BJ (cell line): Measurements from ENCODE around the gene NUDT16L1. TPM values are rescaled to one million over a fixed set of nuclear protein-coding genes. Genes with fewer than 3 reads are reported as not detected.

Experiments
- CTCF ChIA-PET: fragments of 350-600 bp; formaldehyde crosslinking; extraction: SDS; loops from one replicate; lab custom pipeline; 2021; ENCODE audit warnings: antibody characterized with exemption, inconsistent platforms; lab: Yijun Ruan, JAX
- POLR2A ChIA-PET: fragments of 300-600 bp; sonication (Branson Sonifier 250); formaldehyde crosslinking; extraction: SDS; loops from one replicate; lab custom pipeline; 2021; ENCODE audit warnings: antibody characterized with exemption; lab: Charles Lee
- DNase-seq: peaks from one replicate; pipeline ENCODE4 v3.0.0-alpha.2; 2011; ENCODE audit warnings: low read depth
- H3K27me3 ChIP-seq: 2 replicates; pipeline ENCODE4 v1.6.0; 2011; ENCODE audit warnings: low read length; ENCODE audit not compliant: control insufficient read depth, insufficient read depth
- H3K36me3 ChIP-seq: 2 replicates; pipeline ENCODE4 v1.5.1; 2011; ENCODE audit warnings: low read length; ENCODE audit not compliant: control insufficient read depth, insufficient read depth
- H3K4me3 ChIP-seq: 2 replicates; pipeline ENCODE4 v1.5.1; 2011; ENCODE audit warnings: low read depth, mild to moderate bottlenecking, control low read depth, low read length
- CTCF ChIP-seq: IDR thresholded peaks from 2 replicates; pipeline ENCODE4 v1.5.1; 2011; ENCODE audit warnings: low read depth, mild to moderate bottlenecking, control low read depth, inconsistent platforms, low read length, moderate library complexity; ENCODE audit not compliant: insufficient read depth
- polyA plus RNA-seq: library from polyadenylated mRNA; depleted of rRNA; stranded (reverse); fragments of >200 nt; gene quantifications from 2 replicates; pipeline ENCODE4 v1.2.3, GENCODE V29; 2011

Gene NUDT16L1
- polyA plus RNA-seq, 1 experiment = 33.3 TPM

GRCh38 chr16:4689864-4690704 is 3.3 kb upstream of the NUDT16L1 start:
- TF ChIP-seq CTCF = no peak
- H3K4me3 ChIP-seq = no peak overlapping the region
- H3K27me3 ChIP-seq = no peaks in the 10 kb centered on the region
- H3K36me3 ChIP-seq = peaks cover 26% of the 10 kb centered on the region
- CTCF ChIA-PET = no interaction called here
- no peak for DNase-seq
- POLR2A ChIA-PET = no interaction called here

- no peak for TF ChIP-seq CTCF
- peaks cover 27% of the 10 kb centered on the region for H3K36me3 ChIP-seq
- POLR2A ChIA-PET = no interaction called here
- no peaks in the 10 kb centered on the region for H3K27me3 ChIP-seq
- CTCF ChIA-PET = no interaction called here
- no peak overlapping the region for H3K4me3 ChIP-seq
- DNase-seq = no peak
These were observed 2.3 kb upstream of the NUDT16L1 start for GRCh38 chr16:4690946-4691665.

GRCh38 chr16:4691666-4692412 is 1.5 kb upstream of the NUDT16L1 start:
- H3K27me3 ChIP-seq = no peaks in the 10 kb centered on the region
- ChIA-PET POLR2A (no interaction called here), CTCF (no interaction called here)
- DNase-seq = no peak
- H3K4me3 ChIP-seq = no peak overlapping the region
- TF ChIP-seq CTCF = no peak
- H3K36me3 ChIP-seq = peaks cover 30% of the 10 kb centered on the region

- peak overlapping the region; percentile 51 for H3K4me3 ChIP-seq
- ChIA-PET CTCF (interaction anchor here (0.8 kb wide), 1 partner anchor 34 kb away, joined by 5 read pairs; no protein-coding TSS in a partner anchor), POLR2A (no interaction called here)
- no peak for TF ChIP-seq CTCF
- no peak for DNase-seq
- H3K27me3 ChIP-seq = no peaks in the 10 kb centered on the region
- H3K36me3 ChIP-seq = peaks cover 35% of the 10 kb centered on the region
These were observed 684 bp upstream of the NUDT16L1 start for GRCh38 chr16:4692460-4693295.
